ENCODE data around the gene RHBDL3. TPM values are rescaled to one million over a fixed set of nuclear protein-coding genes. Genes with fewer than 3 reads are reported as not detected.

Gene RHBDL3
- total and polyA plus RNA-seq, 2 of the 8 experiments (the other 6 are each of a cell fraction or from before 2014, with no cell fraction given), result 9.6 to 12.2 TPM

- H3K27ac ChIP-seq (ENCODE audit: low read depth, low read length), result no peak overlapping the region
- peak overlapping the region in 1 of 2 experiments; percentile 54; a peak in 2 of 4 replicates for H3K4me2 ChIP-seq (ENCODE audit: insufficient read depth in 1 of 2, low read depth in 2 of 2, low read length in 2 of 2)
- peak overlapping the region; percentile 62 for H2BK120ac ChIP-seq (replicated peaks; ENCODE audit: low read depth, low read length)
- CTCF ChIA-PET (ENCODE audit: partially characterized antibody), result interaction anchor here (1.5 to 3.1 kb wide), 3 partner anchors 14 to 54 kb away, joined by 3 to 27 read pairs (median 7); no protein-coding TSS in a partner anchor
- no peak overlapping the region for H3K23ac ChIP-seq (ENCODE audit: insufficient read length)
- no peaks in the 10 kb centered on the region for H3K23me2 ChIP-seq (ENCODE audit: low read depth, low read length)
- H2BK15ac ChIP-seq (ENCODE audit: low read length), result peak overlapping the region; percentile 97
- no peak overlapping the region for H3K9ac ChIP-seq (replicated peaks in 1 of 4; ENCODE audit: extremely low read depth in 1 of 4, low read depth in 3 of 4, low read length in 3 of 4)
- peak overlapping the region; percentile 13 for H4K5ac ChIP-seq (ENCODE audit: insufficient read length, low read depth, low read length)
- H3K9me3 ChIP-seq (ENCODE audit: insufficient read depth in 2 of 2, low read depth in 1 of 2, low read length in 1 of 2), result no peaks in the 10 kb centered on the region
- peak overlapping the region; percentile 46 for H3K4ac ChIP-seq (replicated peaks; ENCODE audit: insufficient read length, low read depth, low read length)
- H2AFZ ChIP-seq (ENCODE audit: low read length), result no peak overlapping the region
- H3K18ac ChIP-seq (ENCODE audit: extremely low read depth, low read length), result peak overlapping the region; percentile 56; the same call in 1 of the 2 replicates
- no peak overlapping the region for H3K56ac ChIP-seq (replicated peaks; ENCODE audit: insufficient read length, low read depth, low read length)
- H3K79me2 ChIP-seq (ENCODE audit: control insufficient read depth in 1 of 2, insufficient read depth in 2 of 2, low read length in 2 of 2), result no peaks in the 10 kb centered on the region
- WGBS, 2 experiments (ENCODE audit: extremely low coverage in 1 of 2, insufficient coverage in 1 of 2, insufficient read length in 1 of 2, insufficient replicate concordance in 2 of 2, low coverage in 1 of 2, low lambda C conversion rate in 2 of 2, missing lambda C conversion rate in 1 of 2), result 79% methylated on average over 8 of the region's 9 CpGs; no CpG with 5 or more reads in 1 of the 2 experiments
- peak overlapping the region; percentile 72 for H4K91ac ChIP-seq (replicated peaks; ENCODE audit: insufficient read length, low read length)
- peak overlapping the region; percentile 98 for H2BK20ac ChIP-seq (ENCODE audit: low read length)
- FAIRE-seq (no peak), DNase-seq (ENCODE audit: low read depth in 1 of 2, low spot score in 2 of 2) (no peak)
- no peaks in the 10 kb centered on the region for H3K79me1 ChIP-seq (ENCODE audit: low read depth, low read length)
- peak overlapping the region; percentile 26; the same call in 1 of the 2 replicates for H2AK5ac ChIP-seq (ENCODE audit: low read depth, low read length)
- H2BK5ac ChIP-seq (ENCODE audit: low read depth, low read length), result peak overlapping the region; percentile 96
- H4K8ac ChIP-seq (ENCODE audit: extremely low read depth, insufficient read depth, low read length), result no peak overlapping the region
- POLR2A ChIA-PET (ENCODE audit: partially characterized antibody), result interaction anchor here (0.6 kb wide), 2 partner anchors 50 to 377 kb away, joined by 3 read pairs; no protein-coding TSS in a partner anchor
- no peaks in the 10 kb centered on the region for H4K20me1 ChIP-seq (replicated peaks in 1 of 2; ENCODE audit: control insufficient read depth in 1 of 2, insufficient read depth in 2 of 2, low read length in 2 of 2)
- H3K36me3 ChIP-seq (ENCODE audit: control insufficient read depth in 2 of 4, insufficient read depth in 4 of 4, low read length in 3 of 4), result peaks cover 0 to 3% (median 0%) of the 10 kb centered on the region in 4 experiments; a peak in 2 of 8 replicates
- no peak overlapping the region for H3K14ac ChIP-seq (ENCODE audit: insufficient read length)
- no peak overlapping the region for H3K4me3 ChIP-seq (ENCODE audit: extremely low read depth in 1 of 4, insufficient read depth in 2 of 4, low read depth in 3 of 4, low read length in 4 of 4)
- H3K27me3 ChIP-seq (replicated peaks in 1 of 4; ENCODE audit: control insufficient read depth in 3 of 4, extremely low read depth in 1 of 4, insufficient read depth in 3 of 4, low read length in 3 of 4), result no peaks in the 10 kb centered on the region
- peak overlapping the region; percentile 90; the same call in 1 of the 2 replicates for H2BK12ac ChIP-seq (ENCODE audit: low read depth, low read length)
- H3K4me1 ChIP-seq (replicated peaks in 1 of 4; ENCODE audit: control insufficient read depth in 3 of 4, insufficient read depth in 4 of 4, low read length in 3 of 4), result peaks cover 17 to 28% (median 21%) of the 10 kb centered on the region in 4 experiments
- TF ChIP-seq POLR2AphosphoS5 (IDR thresholded peaks at IDR 0.05; ENCODE audit: low read depth, low read length), result no peak
- no peak for TF ChIP-seq CBX8 (IDR thresholded peaks at IDR 0.05; ENCODE audit: borderline replicate concordance, low read depth, low read length)
- TF ChIP-seq TBP (IDR thresholded peaks at IDR 0.05; ENCODE audit: low read depth, low read length), result no peak
- TF ChIP-seq SRF (IDR thresholded peaks at IDR 0.05; ENCODE audit: low read depth, low read length), result no peak
- TF ChIP-seq GABPA (IDR thresholded peaks at IDR 0.05; ENCODE audit: borderline replicate concordance, insufficient read depth, low read length), result no peak
- no peak for TF ChIP-seq BCL11A (IDR thresholded peaks at IDR 0.05; ENCODE audit: low read depth in 2 of 2, low read length in 2 of 2)
- no peak for TF ChIP-seq BACH1 (IDR thresholded peaks at IDR 0.05; ENCODE audit: low read length)
- no peak for TF ChIP-seq USF2 (IDR thresholded peaks at IDR 0.05; ENCODE audit: low read length)
- TF ChIP-seq CHD1 (IDR thresholded peaks at IDR 0.05; ENCODE audit: low read depth, low read length), result no peak
- TF ChIP-seq HDAC6 (IDR thresholded peaks at IDR 0.05; ENCODE audit: low read depth, low read length), result no peak
- no peak for TF ChIP-seq SP4 (IDR thresholded peaks at IDR 0.05; ENCODE audit: low read length)
- no peak for TF ChIP-seq CREB1 (IDR thresholded peaks at IDR 0.05)
- no peak for TF ChIP-seq RAD21 (IDR thresholded peaks at IDR 0.05 in 1 of 2, conservative IDR thresholded peaks at IDR 0.05 in 1 of 2; ENCODE audit: low read depth in 2 of 2, low read length in 2 of 2)
These were observed 39.4 kb downstream of the RHBDL3 start for GRCh38 chr17:32305049-32305448.
